GM19240 (cell line): ENCODE measurements around the gene LRRC43.
"Not testable (repeated sequence)": the region's sequence is repeated elsewhere in the genome, so short reads cannot be mapped to it uniquely, and the experiment has no call there.

ENCODE experiments used
- DNase-seq: peaks from one replicate; pipeline ENCODE4 v3.0.0; 2011; ENCODE audit warnings: low spot score; ENCODE audit not compliant: insufficient read length

LRRC43 gene

GRCh38 chr12:122158700-122159285 lies 24.1 kb upstream of the LRRC43 start:
- DNase-seq, result no peak

- no peak for DNase-seq
Measured at GRCh38 chr12:122159882-122160281, 23.0 kb upstream of the LRRC43 start.

- DNase-seq, result no peak
Measured at GRCh38 chr12:122160761-122161160, 22.2 kb upstream of the LRRC43 start.

GRCh38 chr12:122161682-122162081 lies 21.2 kb upstream of the LRRC43 start:
- no peak for DNase-seq

- no peak for DNase-seq
Measured at GRCh38 chr12:122162976-122163375, 19.9 kb upstream of the LRRC43 start.

GRCh38 chr12:122166422-122167349 lies 16.2 kb upstream of the LRRC43 start:
- DNase-seq, result no peak

GRCh38 chr12:122167356-122167925 lies 15.5 kb upstream of the LRRC43 start:
- no peak for DNase-seq

GRCh38 chr12:122168492-122168891 lies 14.4 kb upstream of the LRRC43 start:
- DNase-seq, result no peak

GRCh38 chr12:122171399-122171798 lies 11.5 kb upstream of the LRRC43 start:
- no peak for DNase-seq

- DNase-seq, result no peak
Measured at GRCh38 chr12:122172262-122172939, 10.5 kb upstream of the LRRC43 start.

GRCh38 chr12:122174155-122174845 lies 8.6 kb upstream of the LRRC43 start, which contains the start of gene IL31:
Gene IL31 (minus strand): TSS chr12:122174221. CDS start chr12:122174172, 49 bp downstream.
- no peak for DNase-seq

- not testable (repeated sequence) for DNase-seq
Measured at GRCh38 chr12:122176473-122176872, 6.5 kb upstream of the LRRC43 start.

- DNase-seq, result no peak
Measured at GRCh38 chr12:122183588-122183940, 641 bp downstream of the LRRC43 start.

- DNase-seq, result no peak
Measured at GRCh38 chr12:122184517-122184916, 1.6 kb downstream of the LRRC43 start.

- no peak for DNase-seq
Measured at GRCh38 chr12:122185079-122185478, 2.2 kb downstream of the LRRC43 start.

- no peak for DNase-seq
Measured at GRCh38 chr12:122185494-122186082, 2.7 kb downstream of the LRRC43 start.

- no peak for DNase-seq
Measured at GRCh38 chr12:122187466-122187865, 4.5 kb downstream of the LRRC43 start.

- DNase-seq, result no peak
Measured at GRCh38 chr12:122189626-122190475, 6.9 kb downstream of the LRRC43 start.

GRCh38 chr12:122190842-122191668 lies 8.1 kb downstream of the LRRC43 start:
- DNase-seq, result peak; percentile 62
